Omental fat pad (tissue), 4 donors: ENCODE results near the gene TFCP2L1. TPM values are rescaled to one million over a fixed set of nuclear protein-coding genes. Genes with fewer than 3 reads are reported as not detected.

Experiments used
- ATAC-seq: fragments of 150-250 bp; one replicate; pipeline ENCODE4 v1.9.1; 2016; ENCODE audit warnings: mild to moderate bottlenecking, moderate library complexity; ENCODE audit not compliant: low FRiP score
- DNase-seq: peaks from one replicate; pipeline ENCODE4 v3.0.0-alpha.2; 2019; ENCODE audit warnings: low spot score
- total RNA-seq, 4 donors: library from RNA; depleted of rRNA; stranded (reverse); fragments of >200 nt; gene quantifications; one replicate each; pipeline ENCODE4 v1.1.0, GENCODE V29; 2016
- TF ChIP-seq, protein P1 (sequence below), 3 donors: fragments of 450-650 bp; IDR thresholded peaks; one replicate each; pipeline ENCODE4 v1.5.1; 2016 to 2017; ENCODE audit warnings: antibody characterized with exemption in 3 of 3, mild to moderate bottlenecking in 3 of 3, moderate library complexity in 2 of 3

TFCP2L1 gene
- total RNA-seq, 4 donors from 2014 or later, result 2.0 to 5.8 (median 3.6) TPM

DNA sequence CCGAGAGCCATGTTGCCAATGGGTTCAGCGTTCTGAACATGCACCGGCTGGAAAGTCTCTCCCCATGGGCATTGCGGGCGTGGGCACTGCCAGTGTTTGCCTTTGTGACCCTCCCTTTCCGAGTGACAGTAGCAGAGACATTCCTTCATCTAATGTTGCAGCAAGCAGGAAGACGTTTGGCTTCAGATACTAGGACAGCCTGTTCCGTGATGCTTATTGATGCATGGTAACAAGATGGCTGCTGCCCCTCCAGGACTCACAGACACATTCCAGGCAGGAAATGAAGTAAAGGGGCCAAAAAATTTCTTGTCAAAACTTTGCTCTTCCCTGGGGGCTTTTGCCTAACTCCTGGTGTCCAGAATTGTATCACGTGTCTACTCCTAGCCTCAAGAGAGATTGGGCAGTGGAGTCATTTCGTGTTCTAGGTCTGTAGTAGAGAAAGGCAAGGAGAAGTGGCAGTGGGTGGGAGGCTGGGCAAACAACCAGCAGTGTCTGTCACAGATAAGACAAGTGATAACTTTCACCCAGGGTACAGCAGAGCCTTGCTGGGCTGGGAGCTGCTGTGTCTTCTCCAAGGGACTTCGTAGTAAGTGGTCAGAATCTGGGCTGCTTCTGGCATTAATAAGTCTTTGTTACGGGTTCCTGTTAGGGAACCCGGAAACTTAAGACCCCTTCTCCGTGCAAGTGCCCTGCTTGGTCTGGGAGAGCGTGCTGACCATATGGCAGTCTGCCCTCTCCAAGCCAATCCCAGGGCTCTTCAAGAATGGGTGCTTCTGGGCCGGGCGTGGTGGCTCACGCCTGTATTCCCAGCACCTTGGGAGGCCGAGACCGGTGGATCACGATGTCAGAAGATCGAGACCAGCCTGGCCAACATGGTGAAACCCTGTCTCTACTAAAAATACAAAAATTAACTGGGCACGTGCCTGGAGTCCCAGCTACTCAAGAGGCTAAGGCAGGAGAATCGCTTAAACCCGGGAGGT, 93.5 kb downstream of the TFCP2L1 start:
- no peak for DNase-seq
- TF ChIP-seq, protein P1, sequence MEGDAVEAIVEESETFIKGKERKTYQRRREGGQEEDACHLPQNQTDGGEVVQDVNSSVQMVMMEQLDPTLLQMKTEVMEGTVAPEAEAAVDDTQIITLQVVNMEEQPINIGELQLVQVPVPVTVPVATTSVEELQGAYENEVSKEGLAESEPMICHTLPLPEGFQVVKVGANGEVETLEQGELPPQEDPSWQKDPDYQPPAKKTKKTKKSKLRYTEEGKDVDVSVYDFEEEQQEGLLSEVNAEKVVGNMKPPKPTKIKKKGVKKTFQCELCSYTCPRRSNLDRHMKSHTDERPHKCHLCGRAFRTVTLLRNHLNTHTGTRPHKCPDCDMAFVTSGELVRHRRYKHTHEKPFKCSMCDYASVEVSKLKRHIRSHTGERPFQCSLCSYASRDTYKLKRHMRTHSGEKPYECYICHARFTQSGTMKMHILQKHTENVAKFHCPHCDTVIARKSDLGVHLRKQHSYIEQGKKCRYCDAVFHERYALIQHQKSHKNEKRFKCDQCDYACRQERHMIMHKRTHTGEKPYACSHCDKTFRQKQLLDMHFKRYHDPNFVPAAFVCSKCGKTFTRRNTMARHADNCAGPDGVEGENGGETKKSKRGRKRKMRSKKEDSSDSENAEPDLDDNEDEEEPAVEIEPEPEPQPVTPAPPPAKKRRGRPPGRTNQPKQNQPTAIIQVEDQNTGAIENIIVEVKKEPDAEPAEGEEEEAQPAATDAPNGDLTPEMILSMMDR (IDR thresholded peaks at IDR 0.05), result no peak

DNA sequence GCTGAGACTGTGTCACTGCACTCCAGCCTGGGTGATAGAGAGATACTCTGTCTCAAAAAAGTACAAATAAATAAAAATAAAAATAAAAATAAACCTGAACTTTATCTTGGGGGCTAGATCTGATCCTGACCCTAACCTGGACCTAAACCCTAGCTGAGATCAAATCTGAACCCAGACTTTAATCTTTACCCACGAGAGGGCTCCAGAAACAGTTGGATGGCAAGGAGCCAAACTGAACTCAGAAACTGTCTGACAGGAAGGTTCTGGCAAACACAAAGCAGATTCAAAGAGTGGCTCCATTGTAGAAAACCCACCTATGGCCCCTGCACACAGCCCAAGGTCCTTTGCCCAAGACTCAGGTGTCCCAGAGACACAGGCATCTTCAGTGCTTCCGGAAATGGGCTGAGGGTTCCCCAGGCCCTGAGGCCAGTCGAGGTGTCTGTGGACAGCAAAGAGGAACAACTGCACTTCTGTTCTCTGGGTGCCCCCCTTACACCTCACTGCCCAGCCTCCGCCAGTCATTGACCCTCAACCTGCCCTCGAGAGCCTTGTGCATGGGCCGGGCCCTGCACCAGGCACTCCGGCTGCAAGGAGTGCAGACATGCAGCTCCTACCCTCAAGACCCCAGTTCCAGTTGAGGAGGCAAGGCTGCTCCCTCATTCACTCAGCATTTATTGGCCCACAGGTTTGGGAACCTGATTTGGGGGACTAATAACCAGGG, 95.2 kb downstream of the TFCP2L1 start:
- no peak for DNase-seq
- TF ChIP-seq, protein P1 (IDR thresholded peaks at IDR 0.05), result no peak
- no peak for ATAC-seq

More for the DNA sequence above, 93.5 kb downstream of the TFCP2L1 start:
- ATAC-seq, result no peak

DNA sequence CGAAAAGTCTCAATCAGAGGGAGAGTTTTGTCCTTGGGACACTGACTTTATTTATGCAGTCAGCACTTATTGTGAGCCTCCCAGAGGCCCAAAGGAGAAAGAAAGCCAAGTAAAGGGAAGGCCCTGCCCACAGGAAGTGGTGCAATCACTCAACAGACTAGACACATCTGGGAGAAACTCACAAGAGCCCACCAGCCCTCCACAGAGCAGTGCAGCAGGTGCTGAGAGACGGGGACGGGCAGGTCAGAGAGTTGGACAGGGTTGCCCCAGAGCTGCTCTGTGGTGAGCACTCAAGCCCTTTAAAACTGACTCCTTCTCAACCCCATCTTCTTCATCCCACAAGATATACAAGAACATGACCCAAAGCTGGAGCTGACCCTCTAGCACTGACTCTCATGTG, 96.0 kb downstream of the TFCP2L1 start:
- TF ChIP-seq, protein P1 (IDR thresholded peaks at IDR 0.05), result no peak
- DNase-seq (no peak), ATAC-seq (peak; percentile 17)

DNA sequence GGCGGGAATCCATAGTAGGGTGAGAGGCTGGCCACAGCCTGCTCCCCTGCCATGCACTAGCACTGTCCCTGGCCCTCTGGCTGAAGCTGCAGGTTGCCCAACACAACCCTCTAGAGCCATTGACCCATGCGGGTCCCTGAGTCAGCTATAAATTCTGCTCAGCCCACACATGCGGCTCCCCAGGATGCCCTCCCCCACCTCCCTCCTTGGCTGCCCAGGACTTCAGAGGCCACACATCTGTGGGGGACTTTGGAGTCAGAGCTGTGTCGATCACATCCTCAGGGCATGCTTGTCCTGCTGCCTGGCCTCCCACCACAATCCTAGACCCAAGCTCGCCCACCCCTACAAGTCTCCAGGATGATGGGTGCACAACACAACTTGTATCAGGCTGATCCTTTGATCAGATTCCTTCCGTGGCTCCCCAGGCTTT, 97.0 kb downstream of the TFCP2L1 start:
- no peak for DNase-seq
- ATAC-seq, result no peak
- TF ChIP-seq, protein P1 (IDR thresholded peaks at IDR 0.05), result no peak

GRCh38 chr2:121187351-121187981, 97.5 kb downstream of the TFCP2L1 start:
- TF ChIP-seq, protein P1 (IDR thresholded peaks at IDR 0.05), result no peak
- DNase-seq (no peak), ATAC-seq (no peak)

DNA sequence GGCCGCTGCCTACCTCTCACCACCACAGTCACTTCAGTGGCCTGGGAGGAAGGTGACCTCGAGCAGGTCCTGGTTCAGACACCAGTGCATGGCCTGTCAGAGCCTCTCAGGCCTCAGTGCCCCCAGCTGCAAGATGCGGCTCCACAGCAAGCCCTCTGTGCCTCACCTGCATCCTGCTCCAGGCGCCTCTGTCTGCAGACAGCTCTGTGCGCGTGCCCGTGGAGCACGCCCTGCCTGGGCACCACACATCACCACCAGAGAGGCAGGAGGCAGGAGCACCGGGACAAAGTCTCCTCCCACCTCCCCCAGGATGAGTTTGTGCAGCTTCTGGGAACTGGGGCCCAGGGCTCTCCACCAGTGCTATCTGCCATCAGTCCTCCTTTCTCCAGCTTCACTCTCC, 98.7 kb downstream of the TFCP2L1 start:
- TF ChIP-seq, protein P1 (IDR thresholded peaks at IDR 0.05), result no peak
- no peak for DNase-seq
- no peak for ATAC-seq
